GM13977 (cell line): ENCODE data around the gene SPOP.
"Not testable (repeated sequence)": the region's sequence is repeated elsewhere in the genome, so short reads cannot be mapped to it uniquely, and the experiment has no call there.

Source experiments
- DNase-seq: peaks from one replicate; pipeline ENCODE4 v3.0.0; 2012; ENCODE audit warnings: low spot score
- in situ Hi-C: fragments of 300-500 bp; cut with MboI; formaldehyde crosslinking; loops from one replicate; pipeline ENCODE4 v1.12.0; 2022; ENCODE audit warnings: low sequenced_read_pairs, low pct_unique_long_range_greater_than_20kb, mixed read lengths, inconsistent platforms; ENCODE audit not compliant: unreplicated experiment
- TF ChIP-seq, protein P1 (sequence below): IDR thresholded peaks from 2 replicates; pipeline ENCODE4 v1.5.1; 2012; ENCODE audit warnings: mild to moderate bottlenecking, control low read depth; ENCODE audit not compliant: insufficient read depth; ENCODE audit errors: extremely low read depth, missing control alignments

SPOP gene

GRCh38 chr17:49571283-49571682 is 106.6 kb downstream of the SPOP start:
- TF ChIP-seq, protein P1, sequence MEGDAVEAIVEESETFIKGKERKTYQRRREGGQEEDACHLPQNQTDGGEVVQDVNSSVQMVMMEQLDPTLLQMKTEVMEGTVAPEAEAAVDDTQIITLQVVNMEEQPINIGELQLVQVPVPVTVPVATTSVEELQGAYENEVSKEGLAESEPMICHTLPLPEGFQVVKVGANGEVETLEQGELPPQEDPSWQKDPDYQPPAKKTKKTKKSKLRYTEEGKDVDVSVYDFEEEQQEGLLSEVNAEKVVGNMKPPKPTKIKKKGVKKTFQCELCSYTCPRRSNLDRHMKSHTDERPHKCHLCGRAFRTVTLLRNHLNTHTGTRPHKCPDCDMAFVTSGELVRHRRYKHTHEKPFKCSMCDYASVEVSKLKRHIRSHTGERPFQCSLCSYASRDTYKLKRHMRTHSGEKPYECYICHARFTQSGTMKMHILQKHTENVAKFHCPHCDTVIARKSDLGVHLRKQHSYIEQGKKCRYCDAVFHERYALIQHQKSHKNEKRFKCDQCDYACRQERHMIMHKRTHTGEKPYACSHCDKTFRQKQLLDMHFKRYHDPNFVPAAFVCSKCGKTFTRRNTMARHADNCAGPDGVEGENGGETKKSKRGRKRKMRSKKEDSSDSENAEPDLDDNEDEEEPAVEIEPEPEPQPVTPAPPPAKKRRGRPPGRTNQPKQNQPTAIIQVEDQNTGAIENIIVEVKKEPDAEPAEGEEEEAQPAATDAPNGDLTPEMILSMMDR, result no peak
- in situ Hi-C loops, result loop anchor here (5.0 to 25.0 kb wide), 3 partner anchors 131 to 416 kb away; partner anchors contain the start of genes DLX3 and TAC4
- no peak for DNase-seq

GRCh38 chr17:49570540-49571242 is 107.2 kb downstream of the SPOP start:
- TF ChIP-seq, protein P1, result no peak
- DNase-seq, result no peak
- in situ Hi-C loops, result loop anchor here (5.0 to 25.0 kb wide), 3 partner anchors 132 to 417 kb away; partner anchors contain the start of genes DLX3 and TAC4

GRCh38 chr17:49568695-49569047 is 109.2 kb downstream of the SPOP start:
- DNase-seq, result not testable (repeated sequence)
- in situ Hi-C loops, result loop anchor here (25.0 kb wide), 2 partner anchors 269 to 419 kb away; partner anchors contain the start of genes DLX3 and TAC4

DNA sequence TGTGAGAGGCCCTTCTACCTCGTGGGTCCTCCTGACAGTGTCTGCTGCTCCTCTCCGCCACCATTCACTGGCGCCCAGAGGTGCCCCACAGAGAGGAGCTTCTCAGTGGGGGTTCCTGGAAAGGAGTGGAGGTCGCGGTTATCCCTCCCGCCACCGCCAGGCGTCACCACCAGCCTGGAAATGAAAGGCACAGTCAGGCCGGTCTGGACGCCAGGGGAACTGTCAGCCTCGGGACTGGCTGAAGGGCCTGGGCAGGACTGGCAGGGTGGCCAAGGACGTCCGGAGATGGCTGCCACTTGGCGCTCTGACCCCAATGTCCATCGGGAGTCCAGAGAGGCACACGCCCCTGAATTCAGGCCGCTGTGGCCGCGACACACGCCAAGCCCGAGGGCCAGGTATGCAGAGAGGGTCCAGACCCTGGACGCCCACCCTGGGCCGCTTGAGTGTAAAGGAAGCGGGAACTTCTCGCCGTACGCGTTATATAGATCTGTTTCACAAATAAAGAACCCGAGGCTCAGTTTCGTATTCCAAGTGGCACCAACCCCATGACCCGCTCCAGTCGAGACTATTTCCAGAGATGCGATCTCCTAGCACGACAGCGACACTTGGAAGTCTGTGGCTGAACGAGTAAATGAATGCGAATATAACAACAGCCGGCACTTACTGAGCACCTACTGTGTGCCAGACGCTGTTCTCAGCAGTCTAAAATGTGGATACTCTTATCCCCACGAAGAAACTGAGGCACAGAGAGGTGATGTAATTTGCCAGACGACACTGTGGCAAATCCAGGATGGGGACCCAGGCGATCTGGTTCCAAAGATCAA is 109.8 kb downstream of the SPOP start:
- DNase-seq, result peak; percentile 81
- TF ChIP-seq, protein P1, result peak; percentile 99
- in situ Hi-C loops, result loop anchor here (25.0 kb wide), 2 partner anchors 269 to 419 kb away; partner anchors contain the start of genes DLX3 and TAC4

- in situ Hi-C loops, result loop anchor here (25.0 kb wide), 2 partner anchors 270 to 420 kb away; partner anchors contain the start of genes DLX3 and TAC4
- no peak for DNase-seq
- TF ChIP-seq, protein P1, result no peak
These were observed 110.8 kb downstream of the SPOP start for GRCh38 chr17:49567104-49567521.

DNA sequence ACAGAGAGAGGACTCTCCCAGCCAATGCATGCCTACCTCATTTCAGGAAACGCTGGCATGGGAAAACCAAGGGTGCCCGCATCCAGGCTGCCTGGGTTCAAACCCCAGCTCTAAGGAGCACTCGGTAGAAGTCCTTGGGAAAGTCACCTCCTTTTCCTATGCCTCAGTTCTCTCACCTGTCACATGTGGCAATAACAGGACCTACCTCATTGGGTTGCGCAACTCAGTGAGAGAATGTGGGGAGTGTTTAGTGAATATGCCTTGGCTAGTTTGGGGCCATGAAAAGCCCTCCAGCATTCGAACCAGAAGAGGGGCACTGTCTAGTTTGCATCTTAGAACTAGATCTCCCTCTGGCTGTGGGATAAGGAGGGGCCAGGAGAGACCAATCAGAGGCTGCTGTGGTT is 111.2 kb downstream of the SPOP start:
- in situ Hi-C loops, result loop anchor here (25.0 kb wide), 2 partner anchors 271 to 421 kb away; partner anchors contain the start of genes DLX3 and TAC4
- no peak for DNase-seq
- TF ChIP-seq, protein P1, result no peak
